SU-DHL-6 (cell line): ENCODE data around the gene WDR45.

Experiments used
- EZH2phosphoT487 ChIP-seq: fragments of 200-600 bp; sonication (generic), shearing (Covaris generic); conservative IDR thresholded peaks from 2 replicates; pipeline ENCODE4 v1.6.1; 2018; ENCODE audit warnings: mild to moderate bottlenecking, antibody characterized with exemption, low read length, moderate library complexity, mixed read lengths
- TF ChIP-seq, protein P1 (sequence below): fragments of 200-600 bp; sonication (generic); IDR thresholded peaks from one replicate; pipeline ENCODE4 v1.5.1; 2017; ENCODE audit warnings: antibody characterized with exemption, mild to moderate bottlenecking, low read length, moderate library complexity; ENCODE audit not compliant: insufficient read depth, poor library complexity, severe bottlenecking

GRCh38 chrX:49129427-49129826, 49.7 kb upstream of the WDR45 start:
- TF ChIP-seq, protein P1, sequence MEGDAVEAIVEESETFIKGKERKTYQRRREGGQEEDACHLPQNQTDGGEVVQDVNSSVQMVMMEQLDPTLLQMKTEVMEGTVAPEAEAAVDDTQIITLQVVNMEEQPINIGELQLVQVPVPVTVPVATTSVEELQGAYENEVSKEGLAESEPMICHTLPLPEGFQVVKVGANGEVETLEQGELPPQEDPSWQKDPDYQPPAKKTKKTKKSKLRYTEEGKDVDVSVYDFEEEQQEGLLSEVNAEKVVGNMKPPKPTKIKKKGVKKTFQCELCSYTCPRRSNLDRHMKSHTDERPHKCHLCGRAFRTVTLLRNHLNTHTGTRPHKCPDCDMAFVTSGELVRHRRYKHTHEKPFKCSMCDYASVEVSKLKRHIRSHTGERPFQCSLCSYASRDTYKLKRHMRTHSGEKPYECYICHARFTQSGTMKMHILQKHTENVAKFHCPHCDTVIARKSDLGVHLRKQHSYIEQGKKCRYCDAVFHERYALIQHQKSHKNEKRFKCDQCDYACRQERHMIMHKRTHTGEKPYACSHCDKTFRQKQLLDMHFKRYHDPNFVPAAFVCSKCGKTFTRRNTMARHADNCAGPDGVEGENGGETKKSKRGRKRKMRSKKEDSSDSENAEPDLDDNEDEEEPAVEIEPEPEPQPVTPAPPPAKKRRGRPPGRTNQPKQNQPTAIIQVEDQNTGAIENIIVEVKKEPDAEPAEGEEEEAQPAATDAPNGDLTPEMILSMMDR = no peak
- no peak for TF ChIP-seq EZH2phosphoT487
